ENCODE results near the gene LAMP1. TPM values are rescaled to one million over a fixed set of nuclear protein-coding genes. Genes with fewer than 3 reads are reported as not detected.

Gene LAMP1
- total and polyA plus RNA-seq, 12 donors, result 35.9 to 153 (median 97.3) TPM

DNA sequence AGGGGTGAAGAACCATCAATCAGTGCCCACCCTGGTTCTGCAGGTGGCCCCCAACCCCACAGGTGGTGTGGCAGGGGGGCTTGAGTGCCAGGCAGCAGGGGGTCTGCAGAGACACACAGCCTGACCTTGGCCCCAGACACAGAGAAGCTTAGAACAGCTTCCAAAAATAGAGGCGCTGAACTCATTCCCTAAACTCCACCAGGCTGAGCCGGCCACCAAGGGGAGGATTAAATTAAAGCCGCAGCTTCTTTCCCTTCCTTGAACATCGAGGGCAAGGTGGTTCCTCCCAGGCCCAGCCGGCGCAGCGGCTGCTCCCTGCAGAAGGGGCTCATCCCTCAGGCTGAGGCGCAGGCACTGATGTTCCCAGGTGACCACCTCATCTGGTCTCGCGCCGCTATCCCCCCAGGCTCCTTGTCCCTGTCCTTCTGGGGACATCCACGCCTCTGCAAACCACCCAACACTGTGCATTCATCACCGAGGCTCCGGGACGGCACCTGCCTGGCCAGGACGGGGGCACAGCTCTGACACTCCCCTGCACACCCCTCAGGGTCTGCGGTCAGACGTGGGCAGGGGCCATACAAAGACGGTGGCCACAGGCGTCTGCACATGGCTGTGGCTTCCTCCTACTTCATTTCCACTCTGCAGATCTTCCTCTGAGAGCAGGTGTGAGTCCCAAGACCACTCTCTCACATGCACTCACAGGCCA is 30.9 kb downstream of the LAMP1 start:
- DNase-seq (peak in 1 of 2 donors; percentile 13), ATAC-seq (peak; percentile 57 to 89 (median 70))
- TF ChIP-seq, protein P1, sequence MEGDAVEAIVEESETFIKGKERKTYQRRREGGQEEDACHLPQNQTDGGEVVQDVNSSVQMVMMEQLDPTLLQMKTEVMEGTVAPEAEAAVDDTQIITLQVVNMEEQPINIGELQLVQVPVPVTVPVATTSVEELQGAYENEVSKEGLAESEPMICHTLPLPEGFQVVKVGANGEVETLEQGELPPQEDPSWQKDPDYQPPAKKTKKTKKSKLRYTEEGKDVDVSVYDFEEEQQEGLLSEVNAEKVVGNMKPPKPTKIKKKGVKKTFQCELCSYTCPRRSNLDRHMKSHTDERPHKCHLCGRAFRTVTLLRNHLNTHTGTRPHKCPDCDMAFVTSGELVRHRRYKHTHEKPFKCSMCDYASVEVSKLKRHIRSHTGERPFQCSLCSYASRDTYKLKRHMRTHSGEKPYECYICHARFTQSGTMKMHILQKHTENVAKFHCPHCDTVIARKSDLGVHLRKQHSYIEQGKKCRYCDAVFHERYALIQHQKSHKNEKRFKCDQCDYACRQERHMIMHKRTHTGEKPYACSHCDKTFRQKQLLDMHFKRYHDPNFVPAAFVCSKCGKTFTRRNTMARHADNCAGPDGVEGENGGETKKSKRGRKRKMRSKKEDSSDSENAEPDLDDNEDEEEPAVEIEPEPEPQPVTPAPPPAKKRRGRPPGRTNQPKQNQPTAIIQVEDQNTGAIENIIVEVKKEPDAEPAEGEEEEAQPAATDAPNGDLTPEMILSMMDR (IDR thresholded peaks at IDR 0.05), result no peak
- H3K36me3 ChIP-seq, result peaks cover 0 to 24% (median 9%) of the 10 kb centered on the region in 9 donors
- 57 to 60% methylated on average over 20 of the region's 20 CpGs for WGBS, 2 donors
- H3K4me3 ChIP-seq, result no peak overlapping the region
- peak overlapping the region in 8 of 10 donors; percentile 26 to 72 (median 55) for H3K27ac ChIP-seq
- peaks cover 0 to 14% (median 0%) of the 10 kb centered on the region in 9 donors for H3K4me1 ChIP-seq
- H3K27me3 ChIP-seq, result no peaks in the 10 kb centered on the region
- intact Hi-C loops (cut with DNase I), result no loop called here
- no peaks in the 10 kb centered on the region for H3K9me3 ChIP-seq

GRCh38 chr13:113328851-113329250 is 31.8 kb downstream of the LAMP1 start:
- intact Hi-C loops (cut with DNase I), result no loop called here
- H3K9me3 ChIP-seq, result no peaks in the 10 kb centered on the region
- no peak overlapping the region for H3K4me3 ChIP-seq
- peaks cover 0 to 15% (median 4%) of the 10 kb centered on the region in 9 donors for H3K36me3 ChIP-seq
- no peak for DNase-seq
- 90 to 91% methylated on average over 12 of the region's 12 CpGs for WGBS, 2 donors
- H3K4me1 ChIP-seq, result peaks cover 0 to 14% (median 0%) of the 10 kb centered on the region in 9 donors
- TF ChIP-seq, protein P1 (IDR thresholded peaks at IDR 0.05), result no peak
- no peak for ATAC-seq
- no peaks in the 10 kb centered on the region for H3K27me3 ChIP-seq
- no peak overlapping the region for H3K27ac ChIP-seq

- WGBS, 2 donors, result 86 to 88% methylated on average over 22 of the region's 22 CpGs
These were observed 32.7 kb downstream of the LAMP1 start for GRCh38 chr13:113329656-113330312.

DNA sequence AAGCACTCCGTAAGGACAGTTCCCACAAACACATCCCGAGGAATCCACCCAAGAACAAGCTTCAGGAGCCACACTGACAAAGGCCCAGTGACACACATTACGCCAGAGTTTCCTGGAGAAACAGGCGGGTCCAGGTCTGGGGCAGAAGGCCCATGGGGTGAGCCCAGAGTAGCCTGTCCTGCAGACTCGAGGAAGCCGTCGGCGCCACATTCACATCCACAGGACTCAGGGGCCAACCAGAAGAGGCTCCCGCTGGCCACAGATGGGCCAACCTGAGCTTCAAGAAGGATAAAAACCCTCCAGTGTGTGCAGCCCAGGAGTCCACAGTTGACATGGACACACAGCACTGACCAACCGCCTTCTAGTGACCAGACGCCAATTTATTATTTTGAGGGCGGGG is 35.6 kb downstream of the LAMP1 start:
- H3K4me1 ChIP-seq, result peaks cover 0 to 7% (median 0%) of the 10 kb centered on the region in 9 donors
- no peaks in the 10 kb centered on the region for H3K36me3 ChIP-seq
- intact Hi-C loops (cut with DNase I), result no loop called here
- WGBS, 2 donors, result 92 to 94% methylated on average over 12 of the region's 12 CpGs
- ATAC-seq (no peak), DNase-seq (no peak)
- no peak overlapping the region for H3K4me3 ChIP-seq
- H3K27ac ChIP-seq, result no peak overlapping the region
- H3K9me3 ChIP-seq, result no peaks in the 10 kb centered on the region
- no peaks in the 10 kb centered on the region for H3K27me3 ChIP-seq
- TF ChIP-seq, protein P1 (IDR thresholded peaks at IDR 0.05), result no peak

More at GRCh38 chr13:113329656-113330312, 32.7 kb downstream of the LAMP1 start:
- Histone ChIP-seq H3K4me1 (peaks cover 0 to 14% (median 0%) of the 10 kb centered on the region in 9 donors), H3K4me3 (no peak overlapping the region), H3K36me3 (peaks cover 0 to 6% (median 0%) of the 10 kb centered on the region in 9 donors), H3K9me3 (no peaks in the 10 kb centered on the region), H3K27ac (no peak overlapping the region), H3K27me3 (no peaks in the 10 kb centered on the region)
- ATAC-seq (no peak), DNase-seq (no peak)
- intact Hi-C loops (cut with DNase I), result no loop called here
- TF ChIP-seq, protein P1 (IDR thresholded peaks at IDR 0.05), result no peak
